ENCODE results near the gene MZT2A.
"Not testable (repeated sequence)": the region's sequence is repeated elsewhere in the genome, so short reads cannot be mapped to it uniquely, and the experiment has no call there.

The MZT2A gene

GRCh38 chr2:131509615-131510014, 17.4 kb upstream of the MZT2A start:
- H3K4me3 ChIP-seq (ENCODE audit: low read depth, low read length) = no peak overlapping the region
- DNase-seq (ENCODE audit: low read depth, low spot score) = no peak
- in situ Hi-C loops (cut with HindIII; ENCODE audit: low sequenced_read_pairs) = no loop called here
- no peak for TF ChIP-seq CTCF (IDR thresholded peaks at IDR 0.05; ENCODE audit: low read depth, low read length)

DNA sequence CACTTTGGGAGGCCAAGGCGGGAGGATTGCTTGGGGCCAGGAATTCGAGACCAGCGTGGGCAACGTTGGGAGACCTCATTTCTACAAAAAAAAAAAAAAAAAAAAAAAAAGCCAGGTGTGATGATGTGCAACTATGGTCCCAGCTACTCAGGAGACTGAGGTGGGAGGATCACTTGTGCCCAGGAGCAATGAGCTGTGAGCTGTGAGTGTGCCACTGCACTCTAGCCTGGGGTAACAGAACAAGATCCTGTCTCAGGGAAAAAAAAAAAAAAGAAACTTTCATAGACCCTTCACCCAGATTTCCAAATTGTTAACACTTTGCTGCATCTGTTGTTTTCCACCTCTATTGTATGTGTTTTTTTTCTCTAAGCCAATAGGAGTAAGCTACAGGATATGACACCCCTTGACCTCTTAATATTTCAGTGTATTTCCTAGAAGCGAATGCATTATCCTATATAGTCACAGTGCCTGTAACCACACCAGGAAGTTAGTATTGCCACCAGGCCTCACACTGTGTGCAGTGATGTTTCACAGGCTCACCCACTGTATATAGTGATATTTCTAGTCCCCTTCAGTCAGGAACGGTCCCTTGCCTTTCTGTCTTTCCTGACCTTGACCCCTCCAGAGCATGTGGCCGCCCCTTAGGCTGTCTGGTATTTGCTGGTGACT, 12.0 kb upstream of the MZT2A start:
- in situ Hi-C loops (cut with HindIII; ENCODE audit: low sequenced_read_pairs); DNase-seq (ENCODE audit: low read depth, low spot score); H3K4me3 ChIP-seq (ENCODE audit: low read depth, low read length): not testable (repeated sequence)

GRCh38 chr2:131503587-131503986, 11.4 kb upstream of the MZT2A start:
- DNase-seq (ENCODE audit: low read depth, low spot score); H3K4me3 ChIP-seq (ENCODE audit: low read depth, low read length); in situ Hi-C loops (cut with HindIII; ENCODE audit: low sequenced_read_pairs): not testable (repeated sequence)

GRCh38 chr2:131498321-131498973, 6.2 kb upstream of the MZT2A start:
- DNase-seq (ENCODE audit: low read depth, low spot score) = peak; percentile 71
- H3K4me3 ChIP-seq (ENCODE audit: low read depth, low read length); in situ Hi-C loops (cut with HindIII; ENCODE audit: low sequenced_read_pairs): not testable (repeated sequence)

DNA sequence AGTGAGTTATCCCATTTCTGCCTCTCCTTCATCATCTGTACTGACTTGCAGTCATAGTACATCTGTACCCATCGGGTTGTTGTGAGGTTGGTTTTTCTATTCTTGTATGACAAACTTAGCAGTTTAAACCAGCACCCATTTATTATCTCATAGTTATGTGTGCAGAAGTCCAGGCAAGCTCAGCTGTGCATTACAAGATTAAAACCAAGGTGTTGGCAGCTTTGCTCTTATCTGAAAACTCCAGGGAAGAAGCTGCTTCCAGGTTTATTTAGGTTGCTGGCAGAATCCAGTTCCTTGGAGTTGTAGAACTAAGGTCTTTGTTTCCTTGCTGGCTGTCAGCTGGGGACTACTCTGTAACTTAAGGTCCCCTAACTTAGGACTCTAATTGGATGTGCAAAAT, 3.3 kb upstream of the MZT2A start:
- DNase-seq (ENCODE audit: low read depth, low spot score); H3K4me3 ChIP-seq (ENCODE audit: low read depth, low read length); in situ Hi-C loops (cut with HindIII; ENCODE audit: low sequenced_read_pairs): not testable (repeated sequence)

DNA sequence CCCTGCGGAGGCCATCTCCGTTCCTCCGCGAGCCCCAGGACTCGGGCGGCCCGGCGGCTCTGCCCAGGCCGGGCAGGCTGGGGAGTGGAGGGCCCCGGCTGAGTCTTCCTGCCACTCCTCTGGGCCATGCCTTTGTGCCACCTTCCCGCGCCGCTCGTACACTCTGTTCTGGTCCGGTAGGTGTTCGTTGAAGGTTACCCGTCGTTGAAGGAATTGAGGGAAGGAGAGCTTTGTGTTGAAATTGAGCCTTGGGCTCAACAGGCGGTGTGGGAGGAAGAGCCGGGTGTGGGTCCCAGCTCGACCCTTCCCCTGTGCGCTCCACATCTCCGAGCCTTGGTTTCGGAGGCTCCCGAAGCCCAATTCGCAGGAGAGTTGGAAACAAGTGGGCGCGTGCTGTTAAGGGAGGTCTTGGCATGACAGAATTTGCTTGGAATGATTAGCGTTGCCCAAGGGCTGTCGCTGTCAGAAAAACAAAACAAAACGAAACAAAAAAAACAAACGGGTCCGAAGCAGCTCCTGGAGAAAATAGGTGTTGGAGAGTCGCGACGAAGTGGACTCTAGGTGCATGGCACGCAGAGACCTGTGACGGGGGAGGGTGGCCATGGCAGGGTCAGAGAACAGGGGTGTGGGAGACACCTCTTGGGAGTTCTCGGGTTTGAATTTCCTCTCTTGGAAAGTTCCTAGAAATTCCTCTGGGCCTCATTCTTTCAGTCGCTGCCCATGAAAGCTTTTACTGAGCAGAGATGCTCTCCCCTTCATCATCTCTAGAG, 1.2 kb upstream of the MZT2A start:
- no peak for TF ChIP-seq CTCF (IDR thresholded peaks at IDR 0.05; ENCODE audit: low read depth, low read length)
- in situ Hi-C loops (cut with HindIII; ENCODE audit: low sequenced_read_pairs) = no loop called here
- H3K4me3 ChIP-seq (ENCODE audit: low read depth, low read length) = peak overlapping the region; percentile 90
- DNase-seq (ENCODE audit: low read depth, low spot score) = no peak

GRCh38 chr2:131492418-131493198, 411 bp upstream of the MZT2A start:
- in situ Hi-C loops (cut with HindIII; ENCODE audit: low sequenced_read_pairs) = no loop called here
- TF ChIP-seq CTCF (IDR thresholded peaks at IDR 0.05; ENCODE audit: low read depth, low read length) = peak; percentile 81
- DNase-seq (ENCODE audit: low read depth, low spot score) = peak; percentile 92
- H3K4me3 ChIP-seq (ENCODE audit: low read depth, low read length) = peak overlapping the region; percentile 90

DNA sequence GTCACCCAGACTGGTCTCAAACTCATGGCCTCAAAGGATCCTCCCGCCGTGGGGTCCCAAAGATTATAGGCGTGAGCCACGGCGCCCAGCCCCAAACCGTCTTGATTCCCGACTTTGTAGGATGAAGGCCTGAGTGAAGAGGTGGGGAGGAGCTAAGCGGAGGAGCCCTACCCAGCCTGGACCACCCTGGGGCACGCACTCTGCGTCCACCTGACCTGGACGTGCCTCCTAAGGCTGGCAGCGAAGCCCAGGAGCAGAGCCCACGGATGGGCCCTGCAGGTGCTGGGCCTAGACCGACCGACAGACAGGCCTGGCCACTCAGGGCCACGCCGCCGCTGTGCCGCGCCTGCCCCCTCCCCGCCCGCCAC, 744 bp downstream of the MZT2A start:
- DNase-seq (ENCODE audit: low read depth, low spot score); in situ Hi-C loops (cut with HindIII; ENCODE audit: low sequenced_read_pairs): not testable (repeated sequence)
- H3K4me3 ChIP-seq (ENCODE audit: low read depth, low read length) = peak overlapping the region; percentile 48

DNA sequence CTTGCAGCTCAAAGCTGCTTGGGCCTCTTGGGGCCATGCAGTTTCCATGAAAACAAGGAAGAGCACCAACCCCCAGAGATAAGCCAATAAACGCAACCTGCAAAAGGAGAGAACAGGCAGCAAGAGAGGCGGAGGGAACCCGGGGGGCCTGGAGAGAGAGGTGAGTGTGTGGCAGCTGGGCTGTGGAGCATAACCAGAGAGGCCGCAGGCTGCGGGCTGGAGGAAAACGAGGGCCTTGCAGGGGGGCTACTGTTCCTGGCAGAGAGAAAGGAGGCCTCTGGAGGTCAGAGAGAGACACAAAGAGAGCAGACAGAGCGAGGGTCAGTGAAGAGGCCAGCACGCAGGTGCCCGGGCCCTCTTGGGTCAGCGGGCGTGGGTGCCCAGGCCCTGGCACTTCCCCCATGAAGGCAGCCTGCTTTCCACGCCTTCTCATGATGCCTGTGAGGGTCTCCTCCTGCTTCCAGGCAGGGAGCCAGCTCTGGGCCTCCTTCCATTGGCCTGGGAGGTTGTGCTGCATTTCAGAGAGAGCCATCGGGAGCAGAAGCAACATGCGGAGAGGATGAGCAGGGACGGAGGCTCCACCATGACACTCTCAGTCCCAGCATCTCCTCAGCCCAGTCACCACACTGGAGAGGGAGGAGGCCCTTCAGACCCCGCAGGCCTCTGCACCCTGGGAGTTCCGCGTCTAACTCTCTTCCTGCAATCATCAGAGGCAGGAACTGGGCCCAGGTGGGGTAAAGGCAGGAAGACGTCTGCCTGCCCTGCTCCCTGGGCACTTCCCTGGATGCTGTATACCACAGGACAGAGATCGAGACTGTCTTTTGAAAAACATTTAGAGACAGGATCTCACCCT, 1.4 kb downstream of the MZT2A start:
- in situ Hi-C loops (cut with HindIII; ENCODE audit: low sequenced_read_pairs) = not testable (repeated sequence)
- H3K4me3 ChIP-seq (ENCODE audit: low read depth, low read length) = peak overlapping the region; percentile 48
- peak; percentile 38 for DNase-seq (ENCODE audit: low read depth, low spot score)

Data from astrocyte of the spinal cord (primary cell).